H9 (cell line): ENCODE data around the gene BCKDHA. TPM values are rescaled to one million over a fixed set of nuclear protein-coding genes. Genes with fewer than 3 reads are reported as not detected.
A peak's percentile ranks its signal among the peaks of the same experiment; 100 is the strongest.

Experiments
- DNase-seq: peaks from one replicate; pipeline ENCODE4 v3.0.0-alpha.2; 2017
- H2AFZ ChIP-seq: one replicate; pipeline ENCODE4 v1.6.1; 2013; ENCODE audit warnings: mild to moderate bottlenecking, low read length, control low read depth, moderate library complexity
- H2AK5ac ChIP-seq: 2 replicates; pipeline ENCODE4 v1.6.1; 2013; ENCODE audit warnings: low read length, control low read depth, mixed read lengths; ENCODE audit not compliant: insufficient read length
- H2BK120ac ChIP-seq: one replicate; pipeline ENCODE4 v1.6.1; 2013; ENCODE audit warnings: low read depth, mild to moderate bottlenecking, low read length, control low read depth, inconsistent platforms; ENCODE audit not compliant: poor library complexity, severe bottlenecking
- H2BK12ac ChIP-seq: 2 replicates; pipeline ENCODE4 v1.6.1; 2013; ENCODE audit warnings: low read length, control low read depth, mixed read lengths, low read depth; ENCODE audit not compliant: insufficient read length
- H2BK15ac ChIP-seq: 2 replicates; pipeline ENCODE4 v1.6.1; 2013; ENCODE audit warnings: low read depth, low read length, control low read depth
- H2BK20ac ChIP-seq: one replicate; pipeline ENCODE4 v1.6.1; 2013; ENCODE audit warnings: low read depth, mild to moderate bottlenecking, low read length, control low read depth, inconsistent platforms; ENCODE audit not compliant: poor library complexity, severe bottlenecking
- H2BK5ac ChIP-seq: 2 replicates; pipeline ENCODE4 v1.6.1; 2013; ENCODE audit warnings: low read length, control low read depth, mixed read lengths; ENCODE audit not compliant: insufficient read length
- H3K14ac ChIP-seq: 2 replicates; pipeline ENCODE4 v1.6.1; 2013; ENCODE audit warnings: low read length, control low read depth; ENCODE audit not compliant: insufficient read depth
- H3K18ac ChIP-seq: 2 replicates; pipeline ENCODE4 v1.6.1; 2013; ENCODE audit warnings: low read depth, mild to moderate bottlenecking, mixed read lengths, low read length, control low read depth; ENCODE audit not compliant: insufficient read length
- H3K23ac ChIP-seq: 2 replicates; pipeline ENCODE4 v1.6.1; 2013; ENCODE audit warnings: low read length, control low read depth, mixed read lengths, low read depth; ENCODE audit not compliant: insufficient read length
- H3K23me2 ChIP-seq: 2 replicates; pipeline ENCODE4 v1.6.1; 2013; ENCODE audit warnings: low read depth, mild to moderate bottlenecking, mixed read lengths, low read length, control low read depth; ENCODE audit not compliant: insufficient read length, poor library complexity, severe bottlenecking
- H3K27ac ChIP-seq: 2 replicates; pipeline ENCODE4 v1.5.1; 2013; ENCODE audit warnings: low read length, control low read depth, mixed read lengths, low read depth; ENCODE audit not compliant: insufficient read length
- H3K27me3 ChIP-seq: 2 replicates; pipeline ENCODE4 v1.6.1; 2013; ENCODE audit warnings: low read length, control low read depth, inconsistent platforms; ENCODE audit not compliant: insufficient read depth
- H3K4ac ChIP-seq: 2 replicates; pipeline ENCODE4 v1.6.1; 2013; ENCODE audit warnings: low read depth, mild to moderate bottlenecking, control low read depth, inconsistent platforms, low read length, moderate library complexity
- H3K4me1 ChIP-seq: 2 replicates; pipeline ENCODE4 v1.6.1; 2013; ENCODE audit warnings: low read length, control low read depth, inconsistent platforms; ENCODE audit not compliant: insufficient read depth
- H3K4me2 ChIP-seq: 2 replicates; pipeline ENCODE4 v1.6.1; 2013; ENCODE audit warnings: low read length, control low read depth, mixed read lengths; ENCODE audit not compliant: insufficient read length, insufficient read depth
- H3K56ac ChIP-seq: 2 replicates; pipeline ENCODE4 v1.6.1; 2013; ENCODE audit warnings: low read depth, mild to moderate bottlenecking, mixed read lengths, low read length, control low read depth; ENCODE audit not compliant: insufficient read length
- H3K79me1 ChIP-seq: 2 replicates; pipeline ENCODE4 v1.6.1; 2013; ENCODE audit warnings: low read depth, mild to moderate bottlenecking, moderate library complexity, low read length, control low read depth, inconsistent platforms; ENCODE audit not compliant: insufficient read depth, poor library complexity, severe bottlenecking
- H3K79me2 ChIP-seq: 2 replicates; pipeline ENCODE4 v1.6.1; 2013; ENCODE audit warnings: low read length, control low read depth, inconsistent platforms; ENCODE audit not compliant: insufficient read depth
- H3K9ac ChIP-seq: 2 replicates; pipeline ENCODE4 v1.6.1; 2013; ENCODE audit warnings: low read length, control low read depth, mixed read lengths; ENCODE audit not compliant: insufficient read length; ENCODE audit errors: extremely low read depth
- H3K9me3 ChIP-seq: one replicate; pipeline ENCODE4 v1.6.1; 2013; ENCODE audit warnings: low read depth, low read length, inconsistent platforms; ENCODE audit not compliant: control insufficient read depth
- H3T11ph ChIP-seq: one replicate; pipeline ENCODE4 v1.6.1; 2013; ENCODE audit warnings: mild to moderate bottlenecking, low read length, control low read depth, inconsistent platforms
- H4K20me1 ChIP-seq: one replicate; pipeline ENCODE4 v1.6.1; 2013; ENCODE audit not compliant: control insufficient read depth, insufficient read length, insufficient read depth
- H4K5ac ChIP-seq: 2 replicates; pipeline ENCODE4 v1.6.1; 2013; ENCODE audit warnings: low read depth, mild to moderate bottlenecking, mixed read lengths, low read length, control low read depth; ENCODE audit not compliant: insufficient read length
- H4K8ac ChIP-seq: replicated peaks from 2 replicates; pipeline ENCODE4 v1.6.1; 2013; ENCODE audit warnings: low read length, control low read depth, mixed read lengths, low read depth; ENCODE audit not compliant: insufficient read length
- H4K91ac ChIP-seq: 2 replicates; pipeline ENCODE4 v1.6.1; 2013; ENCODE audit warnings: low read depth, mild to moderate bottlenecking, moderate library complexity, mixed read lengths, low read length, control low read depth; ENCODE audit not compliant: insufficient read length
- H3K27ac Mint-ChIP-seq, 3 experiments: 2 replicates in 2 of 3; 3 replicates in 1 of 3; pipeline ENCODE4 v1.8.0; 2020 to 2021; ENCODE audit warnings: mixed read lengths in 3 of 3, mild to moderate bottlenecking in 1 of 3, moderate library complexity in 1 of 3
- H3K27me3 Mint-ChIP-seq: 2 replicates; pipeline ENCODE4 v1.8.0; 2021; ENCODE audit warnings: low read depth, mild to moderate bottlenecking, moderate library complexity, mixed read lengths
- H3K36me3 Mint-ChIP-seq, 3 experiments: 2 replicates in 2 of 3; 3 replicates in 1 of 3; pipeline ENCODE4 v1.8.0; 2020 to 2021; ENCODE audit warnings: low read depth in 3 of 3, mixed read lengths in 3 of 3; ENCODE audit not compliant: insufficient read depth in 1 of 3
- H3K4me1 Mint-ChIP-seq, 2 experiments: 2 replicates each; pipeline ENCODE4 v1.8.0; 2020; ENCODE audit warnings: mixed read lengths in 2 of 2
- H3K4me3 Mint-ChIP-seq, 2 experiments: 2 replicates in 1 of 2; 3 replicates in 1 of 2; pipeline ENCODE4 v1.8.0; 2020 to 2021; ENCODE audit warnings: mild to moderate bottlenecking in 2 of 2, mixed read lengths in 2 of 2, moderate library complexity in 1 of 2
- H3K9me3 Mint-ChIP-seq, 2 experiments: 2 replicates in 1 of 2; 3 replicates in 1 of 2; pipeline ENCODE4 v1.8.0; 2020; ENCODE audit warnings: mild to moderate bottlenecking in 2 of 2, mixed read lengths in 2 of 2, moderate library complexity in 1 of 2
- CTCF ChIP-seq: fragments of 200-600 bp; sonication (generic); conservative IDR thresholded peaks from 3 replicates; pipeline ENCODE4 v1.8.0; 2021; ENCODE audit warnings: antibody characterized with exemption, mild to moderate bottlenecking
- WGBS: extraction: QIAGEN DNeasy Blood & Tissue Kit; methylation state at CpG from one replicate; pipeline ENCODE4 v1.1.7; 2013; ENCODE audit warnings: missing lambda C conversion rate, low lambda C conversion rate, mixed read lengths; ENCODE audit not compliant: insufficient read length; ENCODE audit errors: extremely low coverage; 5-methylcytosine and 5-hydroxymethylcytosine counted together
- total RNA-seq: library from RNA; stranded (reverse); gene quantifications from 2 replicates; pipeline ENCODE4 v1.2.1, GENCODE V29; 2021

Gene BCKDHA
- total RNA-seq, 1 experiment from 2014 or later = 21.1 TPM

GRCh38 chr19:41376998-41377365, 20.6 kb upstream of the BCKDHA start:
- Histone ChIP-seq H3K4me1 (peaks cover 2% of the 10 kb centered on the region; the same call in 1 of the 2 replicates), H3T11ph (no peak overlapping the region), H4K8ac (no peak overlapping the region), H3K9me3 (no peaks in the 10 kb centered on the region), H3K23ac (no peak overlapping the region), H3K79me1 (no peaks in the 10 kb centered on the region), H2BK12ac (no peak overlapping the region), H3K9ac (no peak overlapping the region), H3K23me2 (peaks cover 7% of the 10 kb centered on the region), H2AFZ (no peak overlapping the region), H3K4ac (no peak overlapping the region), H3K56ac (no peak overlapping the region), H4K20me1 (no peaks in the 10 kb centered on the region), H3K27me3 (no peaks in the 10 kb centered on the region), H2BK15ac (no peak overlapping the region), H3K79me2 (no peaks in the 10 kb centered on the region), H3K27ac (no peak overlapping the region), H3K18ac (no peak overlapping the region), H4K91ac (no peak overlapping the region), H2BK20ac (no peak overlapping the region), H3K4me2 (peak overlapping the region; percentile 96), H2BK120ac (no peak overlapping the region), H4K5ac (no peak overlapping the region), H2BK5ac (no peak overlapping the region), H2AK5ac (no peak overlapping the region), H3K14ac (no peak overlapping the region)
- peak overlapping the region in 1 of 3 experiments; percentile 6; a peak in 2 of 7 replicates for H3K27ac Mint-ChIP-seq
- H3K9me3 Mint-ChIP-seq = no peaks in the 10 kb centered on the region; a peak in 1 of 5 replicates
- no peak for DNase-seq
- peak overlapping the region; percentile 75 to 79 for H3K4me3 Mint-ChIP-seq
- peaks cover 12 to 19% of the 10 kb centered on the region in 2 experiments for H3K4me1 Mint-ChIP-seq
- no peak for TF ChIP-seq CTCF
- no CpG with 5 or more reads among the region's 8 CpGs for WGBS
- H3K27me3 Mint-ChIP-seq = peaks cover 9% of the 10 kb centered on the region
- H3K36me3 Mint-ChIP-seq = no peaks in the 10 kb centered on the region; a peak in 1 of 7 replicates
